GM18868 (cell line): ENCODE data around the gene MICAL3.

Source experiments
- ATAC-seq: cut with Tn5 transposase; IDR thresholded peaks from one replicate; pipeline ENCODE4 v1.9.1; 2021; ENCODE audit warnings: mild to moderate bottlenecking, moderate library complexity; ENCODE audit not compliant: unreplicated experiment

The MICAL3 gene

GRCh38 chr22:17804331-17805080 is 219.9 kb downstream of the MICAL3 start:
- no peak for ATAC-seq

GRCh38 chr22:17803609-17804270 is 220.6 kb downstream of the MICAL3 start:
- ATAC-seq = no peak

- ATAC-seq = no peak
Measured at GRCh38 chr22:17802822-17803221, 221.5 kb downstream of the MICAL3 start.

- ATAC-seq = no peak
Measured at GRCh38 chr22:17802411-17802810, 221.9 kb downstream of the MICAL3 start.

GRCh38 chr22:17797721-17798559 is 226.4 kb downstream of the MICAL3 start:
- ATAC-seq = peak; percentile 45

- no peak for ATAC-seq
Measured at GRCh38 chr22:17796695-17797094, 227.7 kb downstream of the MICAL3 start.

GRCh38 chr22:17795661-17796548 is 228.5 kb downstream of the MICAL3 start:
- ATAC-seq = no peak

- ATAC-seq = no peak
Measured at GRCh38 chr22:17794726-17795542, 229.4 kb downstream of the MICAL3 start.

GRCh38 chr22:17792854-17793434 is 231.4 kb downstream of the MICAL3 start:
- ATAC-seq = no peak

GRCh38 chr22:17792299-17792698 is 232.1 kb downstream of the MICAL3 start:
- ATAC-seq = no peak

- ATAC-seq = no peak
Measured at GRCh38 chr22:17791196-17791595, 233.2 kb downstream of the MICAL3 start.

GRCh38 chr22:17789379-17790200 is 234.8 kb downstream of the MICAL3 start:
- no peak for ATAC-seq

- no peak for ATAC-seq
Measured at GRCh38 chr22:17788528-17789378, 235.6 kb downstream of the MICAL3 start.

GRCh38 chr22:17787716-17788330 is 236.5 kb downstream of the MICAL3 start:
- no peak for ATAC-seq

GRCh38 chr22:17787241-17787640 is 237.1 kb downstream of the MICAL3 start:
- ATAC-seq = no peak

GRCh38 chr22:17786435-17787161 is 237.8 kb downstream of the MICAL3 start:
- ATAC-seq = no peak
